Measurements from ENCODE around the gene TSSK3. TPM values are rescaled to one million over a fixed set of nuclear protein-coding genes. Genes with fewer than 3 reads are reported as not detected.

The TSSK3 gene
- total RNA-seq, 2 donors from 2014 or later: 3.4 to 6.4 TPM

- Mint-ChIP-seq H3K4me1 (peaks cover 26% of the 10 kb centered on the region), H3K36me3 (ENCODE audit: low read depth) (peaks cover 27% of the 10 kb centered on the region), H3K27ac (no peak overlapping the region), H3K27me3 (ENCODE audit: insufficient read depth) (peaks cover 25% of the 10 kb centered on the region), H3K4me3 (peak overlapping the region; percentile 89), H3K9me3 (no peaks in the 10 kb centered on the region)
- Histone ChIP-seq H3K9me3 (ENCODE audit: control insufficient read depth, low read length) (no peaks in the 10 kb centered on the region), H3K27ac (ENCODE audit: low read depth, low read length) (no peak overlapping the region), H3K27me3 (ENCODE audit: control insufficient read depth, insufficient read depth, low read length, poor library complexity, severe bottlenecking) (peaks cover 9% of the 10 kb centered on the region), H3K4me3 (ENCODE audit: low read length) (no peak overlapping the region), H3K9ac (ENCODE audit: extremely low read depth, low read length, poor library complexity, severe bottlenecking) (no peak overlapping the region), H3K36me3 (ENCODE audit: control insufficient read depth, insufficient read depth, low read length) (peaks cover 33% of the 10 kb centered on the region), H3K4me1 (ENCODE audit: control insufficient read depth, insufficient read depth, low read length) (no peaks in the 10 kb centered on the region)
- 43 to 46% methylated on average over 12 to 15 of the region's 15 CpGs for WGBS, 2 experiments (ENCODE audit: insufficient coverage in 1 of 2, insufficient read length in 1 of 2)
- TF ChIP-seq, protein P1, sequence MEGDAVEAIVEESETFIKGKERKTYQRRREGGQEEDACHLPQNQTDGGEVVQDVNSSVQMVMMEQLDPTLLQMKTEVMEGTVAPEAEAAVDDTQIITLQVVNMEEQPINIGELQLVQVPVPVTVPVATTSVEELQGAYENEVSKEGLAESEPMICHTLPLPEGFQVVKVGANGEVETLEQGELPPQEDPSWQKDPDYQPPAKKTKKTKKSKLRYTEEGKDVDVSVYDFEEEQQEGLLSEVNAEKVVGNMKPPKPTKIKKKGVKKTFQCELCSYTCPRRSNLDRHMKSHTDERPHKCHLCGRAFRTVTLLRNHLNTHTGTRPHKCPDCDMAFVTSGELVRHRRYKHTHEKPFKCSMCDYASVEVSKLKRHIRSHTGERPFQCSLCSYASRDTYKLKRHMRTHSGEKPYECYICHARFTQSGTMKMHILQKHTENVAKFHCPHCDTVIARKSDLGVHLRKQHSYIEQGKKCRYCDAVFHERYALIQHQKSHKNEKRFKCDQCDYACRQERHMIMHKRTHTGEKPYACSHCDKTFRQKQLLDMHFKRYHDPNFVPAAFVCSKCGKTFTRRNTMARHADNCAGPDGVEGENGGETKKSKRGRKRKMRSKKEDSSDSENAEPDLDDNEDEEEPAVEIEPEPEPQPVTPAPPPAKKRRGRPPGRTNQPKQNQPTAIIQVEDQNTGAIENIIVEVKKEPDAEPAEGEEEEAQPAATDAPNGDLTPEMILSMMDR (conservative IDR thresholded peaks at IDR 0.05): no peak
- no peak for DNase-seq
Observed at GRCh38 chr1:32336591-32336932, 25.8 kb upstream of the TSSK3 start.

GRCh38 chr1:32336963-32337675 lies 25.2 kb upstream of the TSSK3 start:
- Histone ChIP-seq H3K9me3 (ENCODE audit: control insufficient read depth, low read length) (no peaks in the 10 kb centered on the region), H3K9ac (ENCODE audit: extremely low read depth, low read length, poor library complexity, severe bottlenecking) (no peak overlapping the region), H3K27ac (ENCODE audit: low read depth, low read length) (no peak overlapping the region), H3K27me3 (ENCODE audit: control insufficient read depth, insufficient read depth, low read length, poor library complexity, severe bottlenecking) (peaks cover 9% of the 10 kb centered on the region), H3K4me1 (ENCODE audit: control insufficient read depth, insufficient read depth, low read length) (no peaks in the 10 kb centered on the region), H3K4me3 (ENCODE audit: low read length) (no peak overlapping the region), H3K36me3 (ENCODE audit: control insufficient read depth, insufficient read depth, low read length) (peaks cover 28% of the 10 kb centered on the region)
- H3K4me3 Mint-ChIP-seq: peak overlapping the region; percentile 89
- H3K36me3 Mint-ChIP-seq (ENCODE audit: low read depth): peaks cover 22% of the 10 kb centered on the region
- H3K9me3 Mint-ChIP-seq: no peaks in the 10 kb centered on the region
- DNase-seq: no peak
- 82 to 93% methylated on average over 2 to 8 of the region's 8 CpGs for WGBS, 2 experiments (ENCODE audit: insufficient coverage in 1 of 2, insufficient read length in 1 of 2)
- H3K4me1 Mint-ChIP-seq: peaks cover 24% of the 10 kb centered on the region
- H3K27me3 Mint-ChIP-seq (ENCODE audit: insufficient read depth): peaks cover 25% of the 10 kb centered on the region
- H3K27ac Mint-ChIP-seq: no peak overlapping the region
- TF ChIP-seq, protein P1 (conservative IDR thresholded peaks at IDR 0.05): no peak

DNA sequence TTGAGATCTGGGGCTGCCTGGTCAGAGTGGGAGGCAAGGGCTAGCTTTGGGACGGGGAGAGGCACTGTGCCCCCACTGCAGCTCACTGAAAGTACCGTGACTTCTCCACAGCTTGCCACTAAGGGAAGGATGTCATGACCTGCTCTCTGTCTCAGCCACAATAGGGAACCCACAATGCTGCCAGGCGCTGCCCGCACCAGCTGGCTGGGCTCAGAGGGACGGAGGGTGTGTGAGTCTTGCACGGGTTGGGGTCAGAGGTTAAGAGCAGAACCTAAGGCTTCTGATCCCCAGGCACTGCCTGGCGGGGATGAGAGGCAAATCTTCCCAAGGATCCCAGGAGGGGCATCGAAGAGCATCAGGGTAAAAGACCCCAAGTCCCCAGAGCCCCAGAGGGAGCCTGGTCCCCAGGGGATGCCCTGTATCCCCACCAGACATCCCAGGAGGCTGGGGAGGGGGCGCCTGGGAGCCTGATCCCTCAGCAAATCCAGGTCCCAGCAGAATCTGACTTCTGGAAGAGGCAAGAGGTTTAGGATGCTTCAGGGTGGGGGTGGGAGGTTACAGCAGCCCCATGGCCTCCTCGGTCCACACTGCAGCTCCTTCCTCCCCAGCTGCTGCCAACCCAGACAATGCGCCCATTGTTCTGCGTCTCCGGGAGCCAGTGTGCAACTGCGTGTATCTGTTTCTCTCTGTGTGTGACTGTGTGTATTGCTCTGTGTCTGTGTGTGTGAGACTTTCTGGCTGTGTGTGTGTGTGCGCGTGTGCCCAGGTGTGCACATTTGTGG lies 24.3 kb upstream of the TSSK3 start:
- H3K4me1 Mint-ChIP-seq: peaks cover 17% of the 10 kb centered on the region
- H3K36me3 ChIP-seq (ENCODE audit: control insufficient read depth, insufficient read depth, low read length): peaks cover 19% of the 10 kb centered on the region
- no peak overlapping the region for H3K4me3 Mint-ChIP-seq
- H3K27me3 Mint-ChIP-seq (ENCODE audit: insufficient read depth): peaks cover 25% of the 10 kb centered on the region
- no peak overlapping the region for H3K27ac Mint-ChIP-seq
- H3K9ac ChIP-seq (ENCODE audit: extremely low read depth, low read length, poor library complexity, severe bottlenecking): no peak overlapping the region
- H3K4me1 ChIP-seq (ENCODE audit: control insufficient read depth, insufficient read depth, low read length): no peaks in the 10 kb centered on the region
- H3K27ac ChIP-seq (ENCODE audit: low read depth, low read length): peak overlapping the region; percentile 92
- H3K9me3 ChIP-seq (ENCODE audit: control insufficient read depth, low read length): no peaks in the 10 kb centered on the region
- DNase-seq: no peak
- 81 to 85% methylated on average over 4 to 16 of the region's 16 CpGs for WGBS, 2 experiments (ENCODE audit: insufficient coverage in 1 of 2, insufficient read length in 1 of 2)
- no peak overlapping the region for H3K4me3 ChIP-seq (ENCODE audit: low read length)
- H3K9me3 Mint-ChIP-seq: no peaks in the 10 kb centered on the region
- H3K27me3 ChIP-seq (ENCODE audit: control insufficient read depth, insufficient read depth, low read length, poor library complexity, severe bottlenecking): peaks cover 9% of the 10 kb centered on the region
- H3K36me3 Mint-ChIP-seq (ENCODE audit: low read depth): peaks cover 17% of the 10 kb centered on the region
- TF ChIP-seq, protein P1 (conservative IDR thresholded peaks at IDR 0.05): no peak
